Measurements from ENCODE around the gene ATP8A1.

ATP8A1 gene

DNA sequence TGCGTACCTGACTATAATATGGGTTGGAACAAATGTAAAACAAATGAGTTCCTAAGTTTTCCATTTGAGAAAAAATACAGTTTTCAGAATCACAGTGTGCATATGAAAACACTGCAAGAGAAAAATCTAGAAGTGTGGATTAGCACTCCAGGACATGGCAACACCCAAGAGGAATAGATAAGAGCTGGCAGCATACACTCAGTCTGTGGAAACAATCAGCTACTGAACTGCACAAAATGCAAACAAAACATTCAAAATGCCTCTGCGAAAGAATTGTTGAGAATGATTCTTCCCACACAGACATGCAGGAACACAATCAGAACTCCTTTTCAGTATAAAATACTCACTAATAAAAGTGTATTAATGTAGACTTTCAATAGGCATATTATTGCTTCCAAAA lies 39.9 kb downstream of the ATP8A1 start:
- no peak for DNase-seq (ENCODE audit: low read depth)
- no peak overlapping the region for H3K4me3 ChIP-seq (ENCODE audit: control insufficient read depth, low read depth, low read length)
- TF ChIP-seq, protein P1, sequence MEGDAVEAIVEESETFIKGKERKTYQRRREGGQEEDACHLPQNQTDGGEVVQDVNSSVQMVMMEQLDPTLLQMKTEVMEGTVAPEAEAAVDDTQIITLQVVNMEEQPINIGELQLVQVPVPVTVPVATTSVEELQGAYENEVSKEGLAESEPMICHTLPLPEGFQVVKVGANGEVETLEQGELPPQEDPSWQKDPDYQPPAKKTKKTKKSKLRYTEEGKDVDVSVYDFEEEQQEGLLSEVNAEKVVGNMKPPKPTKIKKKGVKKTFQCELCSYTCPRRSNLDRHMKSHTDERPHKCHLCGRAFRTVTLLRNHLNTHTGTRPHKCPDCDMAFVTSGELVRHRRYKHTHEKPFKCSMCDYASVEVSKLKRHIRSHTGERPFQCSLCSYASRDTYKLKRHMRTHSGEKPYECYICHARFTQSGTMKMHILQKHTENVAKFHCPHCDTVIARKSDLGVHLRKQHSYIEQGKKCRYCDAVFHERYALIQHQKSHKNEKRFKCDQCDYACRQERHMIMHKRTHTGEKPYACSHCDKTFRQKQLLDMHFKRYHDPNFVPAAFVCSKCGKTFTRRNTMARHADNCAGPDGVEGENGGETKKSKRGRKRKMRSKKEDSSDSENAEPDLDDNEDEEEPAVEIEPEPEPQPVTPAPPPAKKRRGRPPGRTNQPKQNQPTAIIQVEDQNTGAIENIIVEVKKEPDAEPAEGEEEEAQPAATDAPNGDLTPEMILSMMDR (IDR thresholded peaks at IDR 0.05; ENCODE audit: control insufficient read depth, insufficient read depth, low read depth, low read length, missing control alignments) = no peak

DNA sequence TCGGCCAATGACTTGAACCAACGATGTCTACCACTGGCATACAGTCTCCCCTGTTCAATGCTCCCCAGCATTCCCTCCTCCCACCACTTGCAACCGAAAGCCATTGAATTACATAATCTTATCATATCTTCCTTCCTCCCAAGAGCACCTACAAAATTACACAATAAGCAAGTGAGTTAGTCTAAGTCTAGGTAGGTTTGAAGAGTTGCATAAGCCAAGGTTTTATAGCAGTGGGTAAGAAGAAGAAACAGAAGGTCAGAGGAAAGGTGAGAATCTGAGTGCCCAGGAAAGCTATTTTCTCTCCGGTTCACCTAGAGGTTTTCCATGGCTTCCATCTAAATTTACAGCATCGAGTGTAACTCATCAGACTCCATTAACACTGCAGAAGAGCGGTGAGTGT lies 40.3 kb downstream of the ATP8A1 start:
- DNase-seq (ENCODE audit: low read depth) = no peak
- TF ChIP-seq, protein P1 (IDR thresholded peaks at IDR 0.05; ENCODE audit: control insufficient read depth, insufficient read depth, low read depth, low read length, missing control alignments) = no peak
- no peak overlapping the region for H3K4me3 ChIP-seq (ENCODE audit: control insufficient read depth, low read depth, low read length)

DNA sequence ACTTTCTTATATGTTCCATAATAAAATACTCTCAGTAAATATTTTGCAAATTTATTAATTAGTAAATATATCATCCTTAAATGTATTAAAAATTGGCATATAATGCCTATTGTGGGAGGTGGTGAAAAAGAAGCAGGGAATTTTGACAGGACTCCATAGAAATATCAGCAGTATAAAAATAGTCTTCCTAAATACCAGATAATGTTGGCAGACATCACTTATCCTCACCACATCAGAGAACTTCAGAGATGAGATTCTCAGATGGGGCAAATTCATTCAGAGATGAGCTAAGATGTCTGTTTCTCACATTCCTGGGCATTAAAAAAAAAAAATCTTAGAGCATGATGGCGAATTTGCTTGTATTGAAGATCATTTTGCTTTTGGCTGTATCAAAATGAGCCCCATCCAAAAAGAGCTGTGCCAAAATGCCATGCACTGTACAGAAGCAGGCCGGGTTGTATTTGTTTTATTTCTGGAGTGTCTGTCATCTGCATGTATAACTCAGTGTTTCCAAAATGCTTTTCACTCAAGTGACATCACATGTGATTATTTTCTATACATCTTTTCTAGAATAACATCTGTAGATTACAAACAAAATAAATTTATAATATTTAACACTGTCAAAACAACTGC lies 41.7 kb downstream of the ATP8A1 start:
- no peak overlapping the region for H3K4me3 ChIP-seq (ENCODE audit: control insufficient read depth, low read depth, low read length)
- TF ChIP-seq, protein P1 (IDR thresholded peaks at IDR 0.05; ENCODE audit: control insufficient read depth, insufficient read depth, low read depth, low read length, missing control alignments) = no peak
- DNase-seq (ENCODE audit: low read depth) = no peak

DNA sequence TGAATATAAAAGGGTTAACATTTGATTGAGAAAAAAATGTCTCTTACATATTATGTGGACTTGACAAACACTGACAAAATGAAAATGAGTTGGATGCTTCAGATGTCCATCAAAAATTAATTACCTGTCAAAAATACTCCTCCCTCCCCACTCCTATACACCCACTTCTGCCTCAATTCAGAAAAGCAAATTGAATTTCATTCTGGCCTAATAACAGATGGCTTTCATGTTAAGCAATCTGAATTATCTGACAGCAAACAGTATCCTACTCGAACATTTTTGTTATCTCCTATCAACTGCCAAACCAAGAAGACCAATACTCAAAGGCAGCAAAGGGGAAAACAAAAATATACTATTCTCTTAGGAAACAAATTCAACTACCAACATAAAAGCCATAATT lies 44.0 kb downstream of the ATP8A1 start:
- no peak overlapping the region for H3K4me3 ChIP-seq (ENCODE audit: control insufficient read depth, low read depth, low read length)
- TF ChIP-seq, protein P1 (IDR thresholded peaks at IDR 0.05; ENCODE audit: control insufficient read depth, insufficient read depth, low read depth, low read length, missing control alignments) = no peak
- DNase-seq (ENCODE audit: low read depth) = no peak

DNA sequence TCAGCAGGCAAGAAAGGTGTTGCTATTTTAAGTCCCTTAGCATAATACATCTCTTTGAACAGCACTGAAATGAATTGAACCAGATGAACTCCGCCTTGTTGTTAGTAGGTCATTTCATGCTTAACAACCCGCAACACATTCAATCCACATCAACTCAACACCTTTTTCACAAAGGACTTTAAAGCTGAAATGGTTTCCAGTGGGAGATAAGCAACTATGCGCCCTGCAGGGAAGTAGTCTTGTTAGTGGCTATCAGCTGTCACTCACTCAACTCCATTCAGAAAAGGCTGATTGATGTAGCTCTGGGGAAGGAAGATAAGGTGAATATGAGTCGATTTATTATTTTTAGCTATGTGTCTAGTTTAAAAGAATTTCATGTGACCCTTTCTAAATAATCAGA lies 46.0 kb downstream of the ATP8A1 start:
- TF ChIP-seq, protein P1 (IDR thresholded peaks at IDR 0.05; ENCODE audit: control insufficient read depth, insufficient read depth, low read depth, low read length, missing control alignments) = no peak
- no peak for DNase-seq (ENCODE audit: low read depth)
- no peak overlapping the region for H3K4me3 ChIP-seq (ENCODE audit: control insufficient read depth, low read depth, low read length)

DNA sequence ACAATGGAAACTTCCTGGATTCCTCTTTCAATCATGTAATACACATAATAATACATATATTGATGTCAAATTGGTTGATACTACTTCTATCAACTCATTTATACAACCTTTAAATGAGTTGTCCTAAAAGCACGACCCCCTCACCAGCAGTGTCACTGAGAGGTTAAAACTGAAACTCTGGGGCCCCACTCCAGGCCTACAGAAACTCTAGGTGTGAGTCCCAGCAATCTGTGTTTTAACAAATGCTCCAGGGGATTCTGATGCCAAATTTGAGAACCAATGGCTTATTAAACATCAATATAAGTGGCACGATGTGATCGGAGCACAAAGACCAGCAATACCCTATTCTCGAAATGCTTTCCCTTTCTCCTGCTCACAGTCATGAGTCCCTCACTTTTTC lies 47.9 kb downstream of the ATP8A1 start:
- no peak overlapping the region for H3K4me3 ChIP-seq (ENCODE audit: control insufficient read depth, low read depth, low read length)
- TF ChIP-seq, protein P1 (IDR thresholded peaks at IDR 0.05; ENCODE audit: control insufficient read depth, insufficient read depth, low read depth, low read length, missing control alignments) = no peak
- no peak for DNase-seq (ENCODE audit: low read depth)

DNA sequence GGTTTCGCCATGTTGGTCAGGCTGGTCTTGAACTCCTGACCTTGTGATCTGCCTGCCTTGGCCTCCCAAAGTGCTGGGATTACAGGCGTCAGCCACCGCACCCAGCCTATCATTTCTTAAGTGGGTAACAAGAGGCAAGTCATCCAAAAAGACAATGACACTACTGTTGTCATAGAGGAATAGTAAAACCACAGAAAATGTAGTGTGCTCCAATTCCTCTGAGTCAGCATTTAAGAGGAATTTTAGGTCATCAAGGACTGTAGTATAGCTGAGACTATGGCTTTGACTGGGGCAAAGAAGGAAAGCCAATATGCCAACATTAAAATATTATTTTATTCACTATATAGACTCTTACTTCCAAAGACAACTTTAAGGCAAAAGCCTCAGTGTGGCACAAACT lies 48.4 kb downstream of the ATP8A1 start:
- TF ChIP-seq, protein P1 (IDR thresholded peaks at IDR 0.05; ENCODE audit: control insufficient read depth, insufficient read depth, low read depth, low read length, missing control alignments) = no peak
- no peak overlapping the region for H3K4me3 ChIP-seq (ENCODE audit: control insufficient read depth, low read depth, low read length)
- no peak for DNase-seq (ENCODE audit: low read depth)

All from AG09309 (cell line).